GM18508 (cell line): Measurements from ENCODE around the gene ATXN2L.
"Not testable (repeated sequence)": the region's sequence is repeated elsewhere in the genome, so short reads cannot be mapped to it uniquely, and the experiment has no call there.

ENCODE experiments used
- ATAC-seq: cut with Tn5 transposase; IDR thresholded peaks from one replicate; pipeline ENCODE4 v1.9.1; 2021; ENCODE audit warnings: moderate number of reproducible peaks; ENCODE audit not compliant: insufficient read depth, unreplicated experiment

The ATXN2L gene

DNA sequence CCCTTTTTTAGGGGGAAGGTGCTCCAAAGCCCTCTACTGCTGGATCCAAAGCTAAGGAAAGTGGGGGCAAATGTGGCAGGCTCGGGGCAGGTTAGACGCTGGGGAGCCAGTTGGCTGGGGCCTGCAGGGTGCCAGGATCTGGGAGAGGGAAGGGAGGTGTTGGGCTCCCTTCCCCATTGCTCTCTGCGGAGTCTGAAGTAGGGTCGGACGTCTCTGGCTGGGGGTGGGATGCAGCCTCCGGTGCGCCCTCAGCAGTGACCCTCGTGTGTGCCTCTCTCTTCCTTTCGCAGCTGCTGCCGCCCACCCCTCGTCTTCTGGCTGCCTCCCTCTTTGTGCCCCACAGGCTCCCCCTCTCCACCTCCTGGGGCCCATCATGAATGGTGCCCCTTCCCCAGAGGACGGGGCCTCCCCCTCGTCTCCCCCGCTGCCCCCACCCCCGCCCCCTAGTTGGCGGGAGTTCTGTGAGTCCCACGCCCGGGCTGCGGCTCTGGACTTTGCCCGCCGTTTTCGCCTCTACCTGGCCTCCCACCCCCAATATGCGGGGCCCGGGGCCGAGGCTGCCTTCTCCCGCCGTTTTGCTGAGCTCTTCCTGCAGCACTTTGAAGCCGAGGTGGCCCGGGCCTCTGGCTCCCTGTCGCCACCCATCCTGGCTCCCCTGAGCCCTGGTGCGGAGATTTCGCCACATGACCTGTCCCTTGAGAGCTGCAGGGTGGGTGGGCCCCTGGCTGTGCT is 43.1 kb downstream of the ATXN2L start:
- no peak for ATAC-seq

DNA sequence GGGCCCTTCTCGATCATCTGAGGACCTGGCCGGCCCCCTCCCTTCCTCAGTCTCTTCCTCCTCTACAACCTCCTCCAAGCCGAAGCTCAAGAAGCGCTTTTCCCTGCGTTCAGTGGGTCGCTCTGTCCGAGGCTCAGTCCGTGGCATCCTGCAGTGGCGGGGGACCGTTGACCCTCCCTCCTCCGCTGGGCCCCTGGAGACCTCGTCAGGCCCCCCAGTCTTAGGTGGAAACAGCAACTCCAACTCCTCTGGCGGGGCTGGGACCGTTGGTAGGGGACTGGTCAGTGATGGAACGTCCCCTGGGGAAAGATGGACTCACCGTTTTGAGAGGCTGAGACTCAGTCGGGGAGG is 43.6 kb downstream of the ATXN2L start:
- no peak for ATAC-seq

DNA sequence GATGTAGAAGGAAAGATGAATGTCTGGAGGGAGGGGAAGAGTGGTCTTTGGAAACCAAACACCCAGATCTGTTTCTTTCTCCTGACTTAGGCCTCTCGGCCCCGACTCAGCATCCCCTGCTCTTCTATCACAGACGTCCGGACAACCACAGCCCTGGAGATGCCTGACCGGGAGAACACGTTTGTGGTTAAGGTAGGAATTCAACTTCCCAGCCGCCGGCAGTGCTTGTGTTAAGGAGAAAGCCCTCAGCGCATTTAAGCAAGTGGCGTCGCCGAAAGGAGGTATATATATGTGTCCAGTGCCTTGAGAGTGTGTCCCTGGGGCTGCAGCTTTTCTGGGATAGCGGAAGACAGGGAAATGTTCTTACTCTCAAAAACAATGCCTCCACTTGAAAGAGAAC is 44.4 kb downstream of the ATXN2L start:
- no peak for ATAC-seq

- ATAC-seq = not testable (repeated sequence)
Measured at GRCh38 chr16:28867646-28868045, 44.8 kb downstream of the ATXN2L start.

GRCh38 chr16:28869201-28869600 is 46.4 kb downstream of the ATXN2L start:
- ATAC-seq = no peak

DNA sequence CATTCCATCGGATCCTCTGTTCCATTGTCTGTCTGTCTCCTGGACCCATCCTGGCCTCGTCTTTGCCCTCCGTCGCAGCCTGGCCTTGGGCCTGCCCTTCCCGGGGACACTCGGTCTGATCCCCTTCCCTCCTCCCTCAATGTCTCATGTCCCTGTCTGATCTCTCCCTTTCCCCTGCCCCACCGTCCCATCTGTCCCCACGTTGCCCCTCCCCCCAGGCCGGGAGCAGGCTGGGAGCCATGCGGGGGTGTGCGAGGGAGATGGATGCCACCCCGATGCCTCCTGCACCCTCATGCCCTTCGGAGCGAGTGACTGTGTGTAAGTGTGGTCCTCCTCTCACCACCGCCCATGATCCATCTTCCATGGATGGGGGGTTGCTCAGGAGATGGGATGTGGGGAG is 50.2 kb downstream of the ATXN2L start:
- no peak for ATAC-seq

DNA sequence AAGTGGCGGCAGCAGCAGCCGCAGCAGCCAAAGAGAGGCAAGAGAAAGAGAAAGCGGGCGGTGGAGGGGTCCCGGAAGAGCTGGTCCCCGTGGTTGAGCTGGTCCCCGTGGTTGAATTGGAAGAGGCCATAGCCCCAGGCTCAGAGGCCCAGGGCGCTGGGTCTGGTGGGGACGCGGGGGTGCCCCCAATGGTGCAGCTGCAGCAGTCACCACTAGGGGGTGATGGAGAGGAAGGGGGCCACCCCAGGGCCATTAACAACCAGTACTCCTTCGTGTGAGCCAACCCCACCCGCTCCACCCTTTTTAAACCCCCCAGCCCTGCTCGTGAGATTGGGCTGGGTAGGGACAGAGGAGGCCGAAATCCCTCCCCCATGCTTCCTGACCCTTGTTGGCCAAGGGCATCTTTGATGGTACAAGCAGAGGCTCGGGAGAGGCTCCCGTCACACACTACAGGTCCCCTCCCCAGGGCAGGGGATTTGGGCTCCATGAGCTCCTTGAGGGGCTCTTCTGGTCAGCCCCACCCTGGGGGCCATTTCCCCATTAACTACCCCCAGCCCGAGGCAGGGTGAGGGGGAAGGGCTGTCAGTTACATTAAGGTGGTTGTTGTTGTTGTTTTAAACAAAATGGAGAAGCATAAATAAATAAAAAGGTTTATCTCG is 50.9 kb downstream of the ATXN2L start:
- no peak for ATAC-seq

DNA sequence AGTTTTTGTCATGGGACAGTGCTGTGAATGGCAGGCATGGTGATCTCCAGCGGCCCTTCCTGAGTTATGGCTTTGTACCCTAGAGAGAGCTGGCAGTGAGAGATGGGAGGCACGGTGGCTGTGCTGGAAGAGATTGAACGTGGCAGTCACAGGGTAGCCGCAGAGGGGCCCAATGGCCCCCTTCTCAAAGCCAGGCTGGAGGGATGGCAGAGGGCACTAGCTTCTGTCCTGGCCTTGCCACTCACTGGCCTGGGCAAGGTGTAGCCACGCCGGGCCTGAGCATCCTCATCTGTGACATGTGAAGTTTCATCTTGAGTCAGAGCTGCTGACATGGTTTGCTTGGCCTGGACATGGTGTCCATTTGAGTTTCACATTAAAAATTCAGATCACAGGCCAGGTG is 51.6 kb downstream of the ATXN2L start:
- ATAC-seq = no peak

DNA sequence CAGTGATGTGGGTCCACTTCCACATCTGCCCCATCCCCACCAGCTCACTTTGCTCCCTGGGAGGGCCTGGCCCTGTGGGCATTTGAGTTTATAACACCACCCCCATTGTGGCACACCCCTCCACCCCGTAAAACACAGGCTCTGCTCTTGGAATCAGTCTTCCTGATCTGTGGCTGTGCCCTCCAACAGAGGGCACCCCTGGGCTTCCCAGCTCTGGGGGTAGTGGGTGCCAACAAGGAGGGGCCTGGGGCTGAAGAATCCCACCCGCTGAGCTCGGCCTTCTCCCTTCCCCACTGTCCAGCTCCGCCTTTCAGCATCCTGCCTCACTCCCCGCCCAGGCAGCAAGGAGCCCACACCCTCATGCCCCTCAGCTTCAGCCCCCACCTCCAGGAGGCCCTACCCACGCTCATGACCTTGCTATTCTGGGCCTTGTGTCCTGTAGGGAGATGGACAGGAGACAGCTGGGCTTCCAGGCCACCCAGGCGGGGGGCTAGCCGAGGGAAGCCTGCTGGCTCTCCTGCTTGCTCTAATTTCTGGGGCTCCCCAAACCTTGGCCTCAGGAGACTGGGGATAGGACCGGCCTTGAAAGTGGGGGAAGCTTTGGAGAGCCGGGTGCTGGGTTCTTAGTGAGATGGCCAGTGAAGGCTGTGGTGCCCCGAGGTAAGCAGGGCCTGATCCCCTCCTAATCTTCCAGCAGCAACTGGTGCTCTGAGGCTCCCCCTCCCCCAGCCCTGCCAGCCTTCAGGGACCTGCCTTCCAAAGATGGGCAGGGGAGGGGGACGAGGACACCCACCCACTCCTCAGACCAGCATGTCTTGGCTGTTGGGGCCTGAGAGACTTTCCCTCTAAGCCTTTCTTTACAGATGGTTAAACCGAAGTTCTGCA is 52.6 kb downstream of the ATXN2L start:
- ATAC-seq = no peak

- ATAC-seq = no peak
Measured at GRCh38 chr16:28876019-28876659, 53.3 kb downstream of the ATXN2L start.

DNA sequence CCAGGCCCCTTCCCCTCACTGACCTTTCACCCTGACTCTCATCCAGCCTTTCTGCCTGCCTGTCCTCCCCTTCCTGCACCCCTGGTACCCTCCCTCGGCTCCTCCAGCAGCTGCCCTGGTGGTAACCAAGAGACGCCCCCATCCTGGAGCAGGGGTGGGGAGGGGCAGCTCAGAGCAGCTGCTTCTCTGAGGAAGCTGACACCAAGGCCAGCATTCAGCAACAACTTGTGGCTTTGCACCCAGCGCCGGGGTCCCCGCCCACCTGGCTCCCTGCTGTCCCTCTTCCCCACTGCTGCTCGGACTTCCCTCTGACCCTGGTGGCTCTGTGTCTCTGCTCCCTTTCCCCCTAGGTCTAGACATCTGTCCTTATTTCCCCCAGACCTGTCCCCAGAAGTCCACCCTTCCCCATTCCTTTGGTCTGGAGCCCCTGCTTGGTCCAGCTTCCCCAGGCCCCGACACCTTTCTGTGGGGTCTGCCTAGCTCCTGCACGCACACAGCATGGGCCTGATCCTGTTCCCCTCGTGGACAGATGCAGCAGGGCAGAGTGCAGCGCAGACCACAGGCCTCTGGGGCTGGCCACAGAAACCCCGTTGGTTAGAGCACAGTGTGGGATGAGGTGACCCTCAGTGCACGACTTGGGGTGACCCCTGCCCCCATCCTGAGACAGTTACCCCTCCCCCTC is 54.3 kb downstream of the ATXN2L start:
- no peak for ATAC-seq

- ATAC-seq = no peak
Measured at GRCh38 chr16:28877655-28878000, 54.8 kb downstream of the ATXN2L start.

DNA sequence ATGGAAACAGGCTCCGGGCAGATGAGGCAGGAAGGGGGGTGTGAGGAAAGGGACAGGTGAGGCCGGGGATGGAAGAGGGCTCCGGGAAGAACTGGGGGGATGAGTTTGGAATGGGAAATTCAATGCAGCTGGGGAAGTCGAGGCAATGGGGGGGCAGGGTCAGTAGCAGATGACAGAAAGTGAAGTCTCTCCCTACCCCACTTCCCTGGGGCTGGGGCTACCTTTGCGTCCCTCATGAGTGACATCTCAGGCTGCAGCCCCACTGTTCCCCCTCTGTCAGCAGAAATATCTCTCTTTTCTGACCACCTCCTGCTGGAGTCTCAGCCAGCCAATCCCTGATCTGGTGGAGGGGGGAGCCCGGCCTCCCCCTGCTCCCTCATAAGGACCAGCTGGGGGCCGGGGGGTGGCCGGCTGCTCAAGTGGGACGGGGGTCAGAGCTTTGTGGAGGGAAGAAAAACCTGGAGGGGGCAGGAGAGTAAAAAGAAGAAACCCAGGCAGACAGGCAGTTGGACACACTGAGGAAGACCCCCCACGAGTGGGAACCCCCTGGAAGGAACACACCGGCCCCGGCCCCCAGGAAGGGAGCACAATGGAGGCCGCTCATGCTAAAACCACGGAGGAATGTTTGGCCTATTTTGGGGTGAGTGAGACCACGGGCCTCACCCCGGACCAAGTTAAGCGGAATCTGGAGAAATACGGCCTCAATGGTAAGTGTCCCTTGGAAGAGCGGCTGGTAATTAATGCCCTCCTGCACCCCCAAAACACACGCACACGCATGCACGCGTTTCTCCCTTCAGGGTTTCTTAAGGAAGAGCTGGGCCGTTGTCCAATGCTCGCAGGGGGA is 55.5 kb downstream of the ATXN2L start, which contains the start of gene ATP2A1:
TSS of gene ATP2A1 (plus strand) at position 406 of the 844 bp plus-strand sequence. CDS start at position 590, 184 bp downstream.
- no peak for ATAC-seq

- no peak for ATAC-seq
Measured at GRCh38 chr16:28879261-28879840, 56.6 kb downstream of the ATXN2L start.

- no peak for ATAC-seq
Measured at GRCh38 chr16:28879841-28880588, 57.2 kb downstream of the ATXN2L start.

GRCh38 chr16:28880589-28880915 is 57.8 kb downstream of the ATXN2L start:
- no peak for ATAC-seq

DNA sequence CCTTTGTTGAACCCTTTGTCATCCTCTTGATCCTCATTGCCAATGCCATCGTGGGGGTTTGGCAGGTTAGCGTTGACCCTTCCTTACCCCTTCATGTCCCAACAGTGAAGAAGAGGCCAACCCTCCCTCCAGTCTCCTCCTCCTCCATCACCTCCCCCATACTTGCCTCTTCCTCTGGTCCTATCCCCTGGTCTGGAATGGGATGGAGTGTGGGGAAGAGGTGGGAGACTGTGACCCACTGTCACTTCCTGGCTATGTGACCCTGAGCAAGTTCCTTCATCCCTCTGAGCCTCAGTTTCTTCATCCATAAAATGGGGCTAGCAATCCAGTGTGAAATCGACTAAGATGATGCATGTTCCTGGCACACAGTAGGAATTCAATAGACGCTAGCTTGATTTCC is 58.2 kb downstream of the ATXN2L start:
- ATAC-seq = no peak

GRCh38 chr16:28881565-28881964 is 58.8 kb downstream of the ATXN2L start:
- ATAC-seq = not testable (repeated sequence)
